Ectodermal cell (in vitro differentiated cells): ENCODE data around the gene SLC6A20.

ENCODE experiments used
- H3K27ac ChIP-seq: 2 replicates; pipeline ENCODE4 v1.7.0; 2013; ENCODE audit warnings: mild to moderate bottlenecking, low read depth, low read length; ENCODE audit not compliant: insufficient read depth, poor library complexity, severe bottlenecking
- H3K27me3 ChIP-seq: 2 replicates; pipeline ENCODE4 v1.7.0; 2013; ENCODE audit warnings: mild to moderate bottlenecking, low read length; ENCODE audit not compliant: insufficient read depth, control insufficient read depth, poor library complexity, severe bottlenecking
- H3K36me3 ChIP-seq: one replicate; pipeline ENCODE4 v1.7.0; 2013; ENCODE audit warnings: low read length; ENCODE audit not compliant: control insufficient read depth, insufficient read depth
- H3K4me1 ChIP-seq: one replicate; pipeline ENCODE4 v1.7.0; 2013; ENCODE audit warnings: low read length; ENCODE audit not compliant: control insufficient read depth, insufficient read depth
- H3K4me3 ChIP-seq: 2 replicates; pipeline ENCODE4 v1.7.0; 2013; ENCODE audit warnings: low read depth, low read length, control low read depth; ENCODE audit not compliant: insufficient read depth
- H3K9me3 ChIP-seq: 2 replicates; pipeline ENCODE4 v1.7.0; 2013; ENCODE audit warnings: mild to moderate bottlenecking, low read length, moderate library complexity; ENCODE audit not compliant: control insufficient read depth
- WGBS, 2 experiments: methylation state at CpG; one replicate each; pipeline ENCODE4 v1.1.7; 2013; ENCODE audit warnings: missing lambda C conversion rate in 2 of 2; 5-methylcytosine and 5-hydroxymethylcytosine counted together

The SLC6A20 gene

DNA sequence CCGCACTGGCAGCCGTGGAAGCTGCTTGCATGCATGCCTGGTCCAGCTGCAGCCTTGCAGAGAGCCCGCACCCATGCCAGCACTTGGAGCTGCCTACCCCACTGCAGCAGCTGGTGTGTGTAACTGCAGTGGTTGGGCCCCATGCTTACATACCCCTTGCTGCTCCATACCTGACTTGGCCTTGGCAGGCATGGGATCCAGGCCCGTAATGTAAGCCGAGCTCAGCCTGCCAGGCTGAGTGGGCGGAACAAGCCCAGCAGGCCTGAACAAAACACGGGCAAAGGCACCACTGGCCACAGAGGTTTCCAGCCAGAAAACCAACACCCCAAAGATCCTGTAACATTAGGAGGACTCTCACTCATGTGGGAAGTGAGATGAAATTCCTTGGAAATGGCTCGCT, 48.3 kb downstream of the SLC6A20 start:
- Histone ChIP-seq H3K4me1 (no peaks in the 10 kb centered on the region), H3K27ac (no peak overlapping the region), H3K4me3 (no peak overlapping the region), H3K9me3 (no peaks in the 10 kb centered on the region), H3K36me3 (peaks cover 5% of the 10 kb centered on the region), H3K27me3 (no peaks in the 10 kb centered on the region)
- WGBS, 2 experiments: 91 to 92% methylated on average over 8 of the region's 8 CpGs

DNA sequence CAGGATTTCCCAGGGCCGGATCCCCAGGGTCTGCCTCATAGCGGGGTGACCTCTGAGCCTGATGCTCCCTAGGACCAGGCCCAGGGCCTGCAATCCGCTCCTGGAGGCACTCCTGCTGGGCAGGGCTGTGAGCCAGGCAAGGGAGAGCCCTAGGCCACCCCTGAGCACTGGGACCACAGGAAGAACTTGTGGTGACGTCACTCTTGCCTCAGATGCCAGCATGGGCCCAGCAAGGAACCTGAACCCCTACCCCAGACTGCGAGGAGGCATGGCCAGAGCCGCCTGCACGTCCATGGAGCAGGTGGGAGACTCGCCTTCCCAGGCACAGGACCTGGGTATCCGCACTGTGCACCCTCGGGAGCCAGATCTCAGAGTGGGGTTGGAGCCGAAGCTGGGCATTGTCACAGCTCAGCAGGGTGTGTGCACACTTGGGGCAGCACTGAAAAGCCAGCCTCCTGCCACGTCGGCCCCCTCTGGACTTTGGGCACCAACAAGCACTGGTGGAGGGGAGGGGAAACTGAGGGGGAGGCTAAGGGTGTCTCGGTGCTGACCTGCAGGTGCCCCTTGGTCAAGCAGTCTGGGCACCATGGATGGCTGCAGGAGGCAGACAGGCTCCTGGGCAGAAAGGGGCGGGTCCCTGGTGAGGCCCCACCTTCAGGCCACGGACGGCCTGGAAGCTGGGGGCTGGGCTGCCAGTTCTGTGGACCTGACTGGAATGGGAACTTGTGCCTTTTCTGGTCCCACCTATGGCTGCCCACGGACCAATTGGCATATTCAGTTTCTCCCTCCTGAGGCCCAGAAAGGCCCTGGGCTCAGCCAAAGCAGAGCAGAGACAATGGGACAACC, 49.3 kb downstream of the SLC6A20 start:
- no peaks in the 10 kb centered on the region for H3K9me3 ChIP-seq
- 93 to 94% methylated on average over 18 of the region's 18 CpGs for whole genome bisulfite sequencing, 2 experiments
- H3K36me3 ChIP-seq: peaks cover 5% of the 10 kb centered on the region

DNA sequence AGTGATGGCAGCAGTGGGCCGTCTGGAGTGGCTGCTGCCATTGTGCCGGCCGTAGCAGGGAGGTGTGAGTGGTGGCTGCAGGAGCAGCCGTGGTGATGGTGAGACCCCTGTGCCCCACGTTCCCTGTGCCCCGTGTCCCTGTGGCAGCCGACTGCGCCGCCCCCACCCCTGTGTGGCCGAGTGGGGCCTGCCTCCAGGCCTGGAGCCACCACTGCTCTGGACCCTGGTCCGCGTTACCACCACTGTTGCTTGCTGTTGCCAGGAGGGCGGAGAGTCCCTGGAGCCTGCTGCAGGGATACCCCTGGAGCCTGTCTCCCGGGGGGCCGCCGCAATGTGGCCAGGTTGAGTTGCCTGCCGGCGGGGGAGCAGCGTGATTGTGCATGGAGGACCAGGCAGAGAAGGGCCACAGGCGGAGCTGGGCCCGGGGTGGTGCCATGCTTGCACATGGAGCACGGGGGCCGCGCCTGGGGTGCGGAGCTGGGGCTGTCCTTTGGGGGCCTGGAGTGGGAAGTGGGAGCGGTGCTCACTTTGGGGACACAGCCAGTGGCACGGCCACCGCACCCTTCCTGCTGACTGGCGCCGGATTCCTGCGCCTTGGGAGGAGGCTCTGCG, 50.1 kb downstream of the SLC6A20 start:
- peaks cover 5% of the 10 kb centered on the region for H3K36me3 ChIP-seq
- H3K27ac ChIP-seq: no peak overlapping the region
- 95 to 96% methylated on average over 32 of the region's 32 CpGs for WGBS, 2 experiments
- H3K4me1 ChIP-seq: no peaks in the 10 kb centered on the region
- no peaks in the 10 kb centered on the region for H3K27me3 ChIP-seq
- no peaks in the 10 kb centered on the region for H3K9me3 ChIP-seq
- H3K4me3 ChIP-seq: no peak overlapping the region

More for the DNA sequence above, 49.3 kb downstream of the SLC6A20 start:
- H3K4me1 ChIP-seq: no peaks in the 10 kb centered on the region
- H3K27ac ChIP-seq: no peak overlapping the region
- H3K4me3 ChIP-seq: no peak overlapping the region
- H3K27me3 ChIP-seq: no peaks in the 10 kb centered on the region

DNA sequence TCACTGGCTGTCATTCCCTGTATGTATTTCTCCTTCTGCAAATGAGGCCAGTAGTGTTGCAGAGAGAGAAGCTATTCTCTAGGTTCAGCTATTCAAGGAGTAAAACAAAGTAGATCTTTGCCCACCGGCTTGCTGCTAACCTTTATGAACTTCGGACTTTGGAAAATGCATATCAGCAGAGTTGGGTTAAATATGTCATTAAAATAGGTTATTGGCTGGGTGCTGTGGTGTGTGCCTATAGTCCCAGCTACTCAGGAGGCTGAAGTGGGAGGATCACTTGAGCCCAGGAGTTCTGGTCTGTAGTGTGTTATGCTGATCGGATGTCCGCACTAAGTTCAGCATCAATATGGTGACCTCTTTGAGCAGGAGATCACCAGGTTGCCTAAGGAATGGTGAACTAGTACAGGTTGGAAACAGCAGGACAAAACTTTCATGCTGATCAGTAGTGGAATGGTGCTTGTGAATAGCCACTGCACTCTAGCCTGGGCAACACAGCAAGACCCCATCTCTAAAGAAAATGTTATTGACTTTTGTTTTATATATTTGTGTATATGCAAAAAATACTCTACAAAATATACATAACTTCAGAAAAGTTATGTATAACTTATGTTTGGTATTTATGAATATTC, 53.8 kb downstream of the SLC6A20 start:
- no peaks in the 10 kb centered on the region for H3K9me3 ChIP-seq
- WGBS, 2 experiments: 95% methylated on average over 4 of the region's 4 CpGs
- no peaks in the 10 kb centered on the region for H3K27me3 ChIP-seq
- H3K4me3 ChIP-seq: no peak overlapping the region
- H3K4me1 ChIP-seq: no peaks in the 10 kb centered on the region
- H3K36me3 ChIP-seq: peaks cover 17% of the 10 kb centered on the region
- H3K27ac ChIP-seq: no peak overlapping the region

DNA sequence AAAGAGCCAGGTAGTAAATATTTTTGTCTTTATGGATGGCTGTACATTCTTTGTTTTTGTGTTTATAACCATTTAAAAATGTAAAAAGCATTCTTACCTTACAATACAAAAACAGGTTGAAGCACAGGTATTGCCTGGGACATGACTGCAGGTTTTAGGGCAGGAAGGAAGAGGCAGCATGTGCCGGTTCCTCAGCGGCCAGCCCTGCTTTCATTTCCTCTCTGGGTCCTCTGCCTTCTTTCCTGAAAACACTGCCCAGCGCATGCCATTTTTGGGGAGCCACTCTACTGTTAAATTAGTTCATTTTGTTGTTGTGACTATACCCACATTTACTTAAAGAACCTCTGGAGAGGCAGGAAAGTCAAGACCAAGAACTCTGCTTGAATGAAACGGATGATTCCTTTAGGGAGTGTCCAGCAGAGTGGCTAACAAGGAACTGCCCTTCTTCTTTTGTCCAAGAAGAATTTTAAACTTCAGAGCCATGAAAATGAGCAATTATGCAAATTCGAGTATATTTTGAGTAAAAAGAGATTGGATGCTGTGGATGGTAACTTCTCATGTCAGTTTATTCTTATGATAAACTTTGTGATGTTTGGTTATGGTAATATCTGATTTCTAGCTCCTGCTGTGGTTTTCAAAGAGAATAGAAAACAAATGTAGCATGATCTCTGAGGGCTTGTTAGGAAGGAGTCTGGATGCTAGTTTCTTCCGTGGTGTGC, 54.4 kb downstream of the SLC6A20 start:
- Histone ChIP-seq H3K4me1 (no peaks in the 10 kb centered on the region), H3K4me3 (no peak overlapping the region), H3K27ac (no peak overlapping the region), H3K9me3 (no peaks in the 10 kb centered on the region), H3K27me3 (no peaks in the 10 kb centered on the region), H3K36me3 (peaks cover 23% of the 10 kb centered on the region)
- 81 to 84% methylated on average over 6 of the region's 6 CpGs for whole genome bisulfite sequencing, 2 experiments

DNA sequence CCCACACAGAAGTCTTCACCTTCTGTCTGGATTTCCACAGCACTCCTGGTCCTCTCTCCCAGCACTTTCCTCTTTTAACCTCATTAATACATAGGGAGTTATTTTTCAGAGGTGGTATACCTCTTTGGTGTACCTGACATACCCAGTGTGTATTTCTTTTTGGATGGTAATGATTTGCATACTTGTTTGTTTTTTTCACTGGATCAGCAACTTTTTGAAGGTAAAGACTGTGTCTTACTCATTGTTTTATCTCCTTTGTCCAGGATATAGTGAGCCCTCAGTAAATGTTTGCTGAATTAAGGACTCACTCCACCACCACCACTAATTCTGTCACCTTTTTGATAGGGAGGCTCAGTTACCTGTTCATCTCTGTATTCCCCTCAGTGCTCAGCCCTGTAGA, 55.1 kb downstream of the SLC6A20 start:
- Histone ChIP-seq H3K27ac (no peak overlapping the region), H3K36me3 (peaks cover 22% of the 10 kb centered on the region)

DNA sequence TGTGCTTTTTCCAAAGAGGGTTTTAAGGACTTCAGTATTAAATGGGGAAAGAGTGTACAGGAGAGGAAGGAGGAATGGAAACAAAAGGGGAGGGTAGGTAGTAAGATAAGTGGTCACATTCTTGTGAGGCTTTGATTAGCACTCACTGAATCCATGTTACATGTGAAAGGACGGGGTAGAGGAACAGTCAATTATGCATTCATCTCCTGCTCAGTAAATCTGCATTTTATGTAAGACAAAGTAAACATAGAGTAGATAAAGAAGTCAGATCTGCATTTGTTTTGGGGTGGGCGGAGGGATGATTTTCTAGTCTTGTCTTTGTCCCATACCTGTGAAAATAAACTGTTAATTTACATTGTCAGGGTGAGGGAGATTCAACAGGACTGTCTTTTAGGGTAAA, 56.3 kb downstream of the SLC6A20 start:
- Histone ChIP-seq H3K27me3 (no peaks in the 10 kb centered on the region), H3K27ac (no peak overlapping the region), H3K4me3 (no peak overlapping the region), H3K36me3 (peaks cover 27% of the 10 kb centered on the region), H3K4me1 (no peaks in the 10 kb centered on the region), H3K9me3 (no peaks in the 10 kb centered on the region)
- 83 to 84% methylated on average over 2 of the region's 2 CpGs for WGBS, 2 experiments

More for the DNA sequence above, 55.1 kb downstream of the SLC6A20 start:
- no peaks in the 10 kb centered on the region for H3K27me3 ChIP-seq
- H3K4me1 ChIP-seq: no peaks in the 10 kb centered on the region
- H3K9me3 ChIP-seq: no peaks in the 10 kb centered on the region
- H3K4me3 ChIP-seq: no peak overlapping the region

DNA sequence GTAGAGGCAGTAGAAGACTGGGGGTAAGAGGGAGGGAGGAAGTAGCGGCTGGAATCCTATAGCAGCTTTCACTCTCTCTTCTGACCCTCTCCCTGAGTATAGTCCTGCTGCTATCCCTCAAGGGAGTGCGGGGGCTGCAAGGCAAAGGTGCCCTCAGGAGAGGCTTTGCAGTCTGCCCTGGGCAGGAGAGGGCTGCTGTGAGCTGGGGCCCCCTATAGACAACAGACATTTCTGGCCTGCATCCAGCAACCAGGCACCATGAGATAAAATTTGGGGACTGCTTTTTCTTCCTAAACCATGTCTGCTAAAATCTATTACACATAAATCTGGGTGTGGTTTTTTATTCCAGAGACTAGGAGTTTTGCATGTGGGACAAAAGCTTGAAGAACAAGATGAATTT, 59.1 kb downstream of the SLC6A20 start:
- H3K9me3 ChIP-seq: no peaks in the 10 kb centered on the region
- peaks cover 41% of the 10 kb centered on the region for H3K36me3 ChIP-seq
- no peak overlapping the region for H3K4me3 ChIP-seq
- no peak overlapping the region for H3K27ac ChIP-seq
- no peaks in the 10 kb centered on the region for H3K4me1 ChIP-seq
- H3K27me3 ChIP-seq: no peaks in the 10 kb centered on the region
- 91 to 92% methylated on average over 2 of the region's 2 CpGs for WGBS, 2 experiments

DNA sequence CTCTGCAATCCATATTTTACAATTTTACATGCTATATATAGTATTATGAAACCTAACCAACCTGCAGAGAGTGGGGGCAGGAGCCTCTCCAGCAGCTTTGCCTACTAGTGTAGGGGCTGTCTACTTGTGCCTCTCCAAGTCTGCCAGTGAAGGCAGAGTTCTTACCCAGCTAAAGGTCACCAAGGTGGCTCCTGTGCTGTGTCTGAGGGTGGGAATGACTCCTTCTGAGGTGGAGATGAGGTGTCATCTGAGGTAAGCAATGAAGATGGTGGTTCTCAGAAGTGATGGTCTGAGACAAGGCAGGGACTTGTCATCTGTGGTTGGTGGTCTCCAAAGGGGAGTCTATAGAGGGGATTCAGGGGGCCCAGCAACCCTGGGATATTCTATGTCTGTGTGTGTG, 59.6 kb downstream of the SLC6A20 start:
- Histone ChIP-seq H3K4me1 (no peaks in the 10 kb centered on the region), H3K4me3 (no peak overlapping the region), H3K36me3 (peaks cover 44% of the 10 kb centered on the region), H3K9me3 (no peaks in the 10 kb centered on the region), H3K27me3 (no peaks in the 10 kb centered on the region), H3K27ac (no peak overlapping the region)
